GM21786 (cell line): ENCODE results near the gene KCNC4.

ENCODE experiments used
- ATAC-seq: cut with Tn5 transposase; IDR thresholded peaks from one replicate; pipeline ENCODE4 v1.9.1; 2021; ENCODE audit not compliant: unreplicated experiment

KCNC4 gene

DNA sequence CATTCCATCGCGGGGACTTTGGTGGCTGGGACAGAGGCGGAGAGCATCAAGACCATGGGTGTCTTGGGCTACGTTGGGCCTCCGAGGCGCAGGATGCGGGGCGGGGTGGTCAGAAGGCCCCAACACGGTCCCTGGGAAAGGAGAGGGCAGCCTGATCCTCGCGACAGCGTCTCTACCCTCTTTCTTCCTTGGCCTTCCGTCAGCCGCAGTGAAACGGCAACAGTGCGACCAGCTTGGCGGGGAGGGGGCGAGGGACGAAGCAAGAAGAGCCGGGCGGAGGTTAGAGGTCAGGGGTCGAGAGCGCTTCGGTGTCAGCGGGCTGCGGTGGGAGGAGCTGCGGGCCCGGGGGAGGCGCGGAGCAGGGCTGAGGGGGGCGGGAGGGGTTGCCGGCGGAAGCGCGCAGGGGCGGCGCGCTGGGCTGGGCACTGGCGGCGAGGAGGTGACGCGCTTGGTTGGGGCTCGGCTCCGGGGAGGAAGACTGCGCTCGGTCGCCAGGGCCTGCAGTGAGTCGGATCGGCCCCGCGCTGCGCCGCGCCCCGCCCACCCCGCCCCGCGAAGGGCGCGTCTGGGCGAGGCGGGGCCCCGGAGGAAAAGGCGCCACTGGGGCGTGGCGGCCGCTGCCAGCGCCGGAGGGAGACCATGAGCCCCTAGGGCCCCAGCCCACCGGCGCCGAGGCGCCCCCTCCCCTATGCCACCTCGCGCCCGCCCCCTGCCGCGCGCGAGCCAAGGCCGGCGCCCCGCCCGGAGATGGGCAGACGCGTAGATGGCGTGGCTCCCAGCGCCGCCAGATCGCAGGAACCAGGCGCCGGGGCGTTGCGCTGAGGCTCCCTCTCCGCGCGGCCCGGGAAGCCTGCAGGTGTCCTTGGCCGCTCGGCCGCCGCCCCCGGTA, at the start of gene KCNC4:
Gene KCNC4 (plus strand): TSS at position 600 of the 889 bp plus-strand sequence. CDS start 1,186 bp downstream, outside the sequence.
- ATAC-seq = peak; percentile 84

DNA sequence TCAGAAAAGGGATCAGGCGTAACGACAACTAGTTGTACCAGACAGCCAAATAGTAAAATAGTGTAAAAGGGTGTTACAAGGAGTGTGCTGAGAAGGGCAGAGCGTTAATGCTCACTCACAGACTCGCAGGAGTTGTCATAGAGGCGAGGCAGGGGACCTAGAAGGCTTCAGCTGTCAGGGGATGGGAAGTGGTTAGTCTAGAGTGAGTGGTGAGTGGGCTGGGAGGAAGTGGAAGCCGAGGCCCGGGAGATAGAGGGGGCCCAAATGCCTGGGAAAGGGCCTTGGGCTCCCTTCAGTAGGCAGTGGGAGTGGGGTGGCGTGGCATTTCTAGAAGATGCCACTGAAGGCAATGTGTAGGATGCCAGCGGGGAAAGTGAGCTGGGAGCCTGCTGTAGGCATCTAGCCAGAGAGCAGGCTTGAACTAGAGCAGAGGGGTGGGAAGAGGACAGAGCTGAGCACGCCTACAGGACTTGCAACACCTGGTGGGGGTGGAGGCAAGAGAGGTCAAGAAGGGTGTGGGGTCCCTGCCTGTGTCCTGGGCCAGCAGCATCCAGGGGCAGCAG, 49.5 kb upstream of the KCNC4 start:
- no peak for ATAC-seq

DNA sequence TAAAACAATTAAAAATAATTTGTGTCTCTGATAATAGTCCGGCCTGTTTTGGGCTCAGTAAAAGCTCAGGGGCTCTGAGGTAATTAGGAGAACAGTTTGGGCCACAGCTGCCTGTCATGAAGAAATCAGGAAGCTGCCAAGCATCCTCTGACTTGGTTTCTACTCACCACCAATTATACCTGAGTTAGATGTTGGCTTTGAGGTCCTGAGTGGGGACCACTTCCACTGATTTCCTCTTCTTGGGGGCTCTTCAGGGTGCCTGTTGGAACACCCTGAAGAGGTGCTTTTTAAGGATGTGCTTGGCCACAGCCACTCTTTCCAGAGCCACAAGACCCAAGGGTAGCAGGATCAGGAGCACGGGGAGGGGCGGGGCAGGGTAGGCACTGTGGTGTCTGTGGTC, 48.9 kb upstream of the KCNC4 start:
- no peak for ATAC-seq

DNA sequence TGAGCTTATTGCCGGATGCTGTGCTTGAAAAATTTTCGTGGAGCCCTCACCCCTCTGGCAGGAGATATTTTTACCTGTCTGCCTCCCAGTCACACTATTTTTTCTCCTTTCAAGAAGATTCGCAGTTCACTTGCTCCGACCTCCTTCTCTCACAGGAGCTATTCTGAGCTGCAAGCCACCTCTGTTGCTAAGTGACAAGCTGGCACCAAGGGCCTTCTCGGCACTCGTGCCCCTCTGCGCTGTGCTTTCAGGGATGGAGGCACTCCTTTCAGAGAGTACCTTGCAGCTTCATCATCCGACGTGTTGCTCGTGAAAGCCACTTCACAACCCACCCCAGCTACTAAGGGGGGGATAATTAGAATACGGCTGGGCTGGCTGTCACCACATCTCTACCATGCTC, 48.3 kb upstream of the KCNC4 start:
- ATAC-seq = no peak

DNA sequence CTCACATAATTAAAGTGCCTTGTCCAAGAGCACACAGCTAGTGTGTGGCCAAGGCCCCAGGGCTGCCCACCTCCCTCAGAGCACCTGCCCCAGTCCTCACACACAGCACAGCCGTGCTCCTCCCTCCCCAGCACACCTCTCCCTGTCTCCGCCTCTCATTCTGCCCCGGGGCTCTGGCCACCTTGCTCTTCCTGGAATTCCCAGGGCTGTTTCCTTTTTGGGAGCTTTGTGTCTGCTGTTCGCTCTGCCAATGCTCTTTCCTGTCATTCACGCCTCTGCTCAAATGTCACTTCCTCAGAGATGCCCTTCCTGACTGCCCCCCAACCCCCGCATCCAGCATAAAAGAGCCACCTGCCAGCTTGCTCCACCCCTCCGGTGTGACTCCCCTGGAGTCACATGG, 46.5 kb upstream of the KCNC4 start:
- ATAC-seq = no peak

DNA sequence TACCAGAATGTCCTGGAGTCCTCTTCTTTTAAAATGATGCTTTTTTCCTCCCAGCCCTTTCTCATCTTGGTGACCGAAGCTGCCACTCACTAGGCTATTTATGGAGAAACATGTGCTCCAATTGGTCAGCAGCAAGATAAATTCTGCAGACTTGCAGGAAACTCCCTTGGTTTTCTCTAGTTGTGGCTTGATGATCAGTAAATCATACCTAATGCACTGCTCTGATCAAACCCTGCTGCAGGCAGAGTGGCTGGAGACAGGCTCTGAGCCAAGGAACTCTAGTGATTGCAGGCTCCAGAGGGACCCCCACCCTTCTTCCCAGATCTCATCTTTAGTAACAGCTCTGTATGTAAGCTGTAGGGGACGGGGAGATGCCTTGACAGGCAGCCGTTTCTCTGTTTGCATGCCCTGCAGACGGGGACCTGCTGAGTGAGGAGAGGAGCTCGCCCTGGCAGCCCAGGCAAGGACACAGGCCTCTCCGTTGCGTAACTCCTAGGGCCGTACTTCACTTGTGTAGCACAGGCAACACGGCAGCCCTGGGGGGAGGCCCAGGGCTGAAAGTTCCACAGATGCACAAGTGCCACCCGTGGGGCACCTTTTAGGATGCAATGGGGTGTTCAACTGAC, 45.3 kb upstream of the KCNC4 start:
- no peak for ATAC-seq

DNA sequence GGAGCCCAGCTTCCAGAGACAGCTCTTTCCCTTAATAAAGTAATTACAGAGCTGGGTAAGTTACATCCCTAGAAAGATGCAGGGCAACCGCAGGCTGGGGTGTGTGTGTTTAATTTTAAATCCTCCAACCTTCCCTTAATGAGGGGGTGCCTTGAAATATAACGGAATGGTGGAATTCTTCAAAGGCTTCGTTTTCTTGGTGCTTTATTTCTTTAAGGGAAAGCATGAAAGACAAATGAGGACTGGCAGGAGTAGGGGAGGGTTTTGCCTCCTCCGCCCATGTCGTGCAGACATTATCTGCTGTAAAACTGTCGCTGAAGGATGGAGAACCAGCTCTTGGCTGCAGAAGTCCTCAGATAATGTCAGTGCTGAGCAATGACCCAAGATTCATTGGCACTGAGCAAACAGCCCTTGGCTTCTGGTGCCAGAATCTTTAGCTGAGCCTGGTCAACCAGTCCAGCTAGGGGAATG, 44.3 kb upstream of the KCNC4 start:
- no peak for ATAC-seq

DNA sequence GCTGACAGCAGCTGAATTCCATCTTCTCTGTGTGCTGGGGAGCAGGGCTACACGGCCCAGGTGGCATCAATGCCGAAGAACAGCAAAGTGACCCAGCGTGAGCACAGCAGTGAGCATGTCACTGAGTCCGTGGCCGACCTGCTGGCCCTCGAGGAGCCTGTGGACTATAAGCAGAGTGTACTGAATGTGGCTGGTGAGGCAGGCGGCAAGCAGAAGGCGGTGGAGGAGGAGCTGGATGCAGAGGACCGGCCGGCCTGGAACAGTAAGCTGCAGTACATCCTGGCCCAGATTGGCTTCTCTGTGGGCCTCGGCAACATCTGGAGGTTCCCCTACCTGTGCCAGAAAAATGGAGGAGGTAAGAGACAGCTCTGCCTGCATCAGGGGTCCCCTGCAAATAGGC, 43.3 kb upstream of the KCNC4 start:
- ATAC-seq = no peak

DNA sequence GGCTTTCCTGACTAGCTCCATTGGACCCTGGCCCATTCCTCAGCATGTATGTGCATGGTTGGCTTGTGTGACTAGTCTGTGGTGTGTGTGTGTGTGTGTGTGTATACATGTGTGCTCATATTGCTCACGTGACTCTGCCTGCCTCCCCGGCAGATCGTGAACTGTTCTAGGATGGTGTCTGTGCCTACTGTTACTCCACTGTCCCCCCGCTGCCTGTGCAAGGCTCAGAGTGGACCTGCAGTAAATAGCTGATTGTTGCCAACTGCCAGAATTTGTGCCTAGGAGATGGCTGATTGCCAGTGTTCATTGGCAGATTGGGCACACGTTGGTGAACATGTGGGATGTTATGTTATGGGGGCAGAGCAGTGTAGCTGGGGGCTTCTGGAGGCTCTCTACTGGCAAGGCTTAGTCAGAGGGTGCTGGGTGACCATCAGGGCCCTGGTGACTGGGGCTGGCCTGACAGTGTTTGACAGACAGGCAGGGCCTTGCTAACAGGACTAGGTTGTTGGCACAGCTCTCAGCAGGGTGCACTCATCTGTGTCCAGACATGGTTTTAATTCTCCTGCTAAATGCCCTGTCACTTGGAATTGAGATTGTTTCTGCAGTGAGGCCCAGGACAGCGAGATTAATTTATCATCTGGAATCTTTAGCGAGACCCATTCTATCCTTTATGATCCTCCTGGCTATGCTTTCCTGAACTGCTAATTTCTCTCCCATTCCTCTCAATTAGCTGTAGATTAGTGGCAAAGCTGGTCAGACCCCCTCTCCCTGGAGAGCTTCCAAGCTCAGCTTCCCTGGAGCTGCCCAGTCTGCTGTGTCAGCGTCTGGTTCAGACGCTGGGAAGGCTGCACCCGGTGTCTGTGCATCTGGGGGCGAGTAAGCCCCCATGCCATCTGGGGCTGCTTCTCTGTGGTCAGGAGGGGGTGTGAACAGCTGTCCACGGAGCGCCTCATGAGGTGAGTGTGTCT, 39.1 kb upstream of the KCNC4 start:
- no peak for ATAC-seq

DNA sequence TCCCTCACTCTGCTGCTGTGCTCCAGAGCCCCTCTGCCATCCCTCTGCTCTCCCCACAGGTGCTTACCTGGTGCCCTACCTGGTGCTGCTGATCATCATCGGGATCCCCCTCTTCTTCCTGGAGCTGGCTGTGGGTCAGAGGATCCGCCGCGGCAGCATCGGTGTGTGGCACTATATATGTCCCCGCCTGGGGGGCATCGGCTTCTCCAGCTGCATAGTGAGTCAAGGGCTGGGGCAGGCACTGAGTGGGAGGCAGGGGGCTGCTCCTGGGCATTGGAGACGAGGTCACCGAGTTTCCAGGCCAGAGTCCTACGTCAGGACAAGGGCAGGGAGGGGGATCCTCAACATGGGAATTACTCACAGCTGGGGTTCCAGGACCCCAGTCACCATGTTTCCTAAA, 38.1 kb upstream of the KCNC4 start:
- no peak for ATAC-seq

DNA sequence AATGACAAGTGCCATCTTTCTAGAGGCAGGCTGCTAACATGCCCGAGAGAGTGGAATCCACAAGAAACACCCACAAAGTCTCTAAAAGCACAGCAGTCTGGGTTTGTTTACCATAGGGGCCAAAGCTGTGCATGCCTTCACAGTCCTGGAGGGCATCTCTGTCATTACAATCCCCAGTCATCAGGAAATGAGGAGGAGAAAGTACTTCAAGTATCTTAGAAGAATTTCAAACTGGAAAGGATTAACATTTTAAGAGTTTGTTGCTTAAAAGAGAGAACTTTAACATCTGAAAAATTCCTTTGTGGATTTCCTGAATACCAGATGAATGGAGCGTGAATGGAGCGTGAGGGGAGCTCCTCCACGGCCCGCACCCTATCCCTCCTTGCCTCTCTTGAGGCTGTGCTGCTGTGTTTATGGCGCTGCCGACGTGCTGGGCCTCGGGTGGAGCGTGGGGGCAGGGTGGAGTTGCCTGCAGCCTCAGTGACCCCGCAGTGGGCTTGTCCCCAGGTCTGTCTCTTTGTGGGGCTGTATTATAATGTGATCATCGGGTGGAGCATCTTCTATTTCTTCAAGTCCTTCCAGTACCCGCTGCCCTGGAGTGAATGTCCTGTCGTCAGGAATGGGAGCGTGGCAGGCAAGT, 36.5 kb upstream of the KCNC4 start:
- no peak for ATAC-seq

DNA sequence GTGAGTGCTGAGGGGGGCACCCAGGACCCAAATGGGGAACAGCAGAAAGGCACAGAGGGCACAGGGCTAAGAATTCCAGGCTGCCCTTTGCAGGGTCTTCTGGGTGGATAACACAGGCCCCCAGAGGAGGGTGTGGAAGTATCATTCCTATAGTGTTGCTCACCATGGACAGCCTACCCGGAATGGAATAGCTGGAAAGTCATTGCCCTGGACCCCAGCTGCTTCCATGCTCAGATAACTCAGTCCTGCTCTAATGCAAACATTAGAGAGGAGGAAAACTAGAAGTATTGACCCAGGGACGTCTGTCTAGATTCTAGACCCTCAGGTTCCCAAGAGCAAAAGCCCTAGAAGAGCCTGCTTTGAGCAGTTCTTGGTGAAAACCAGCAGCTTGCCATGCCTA, 35.2 kb upstream of the KCNC4 start:
- no peak for ATAC-seq

DNA sequence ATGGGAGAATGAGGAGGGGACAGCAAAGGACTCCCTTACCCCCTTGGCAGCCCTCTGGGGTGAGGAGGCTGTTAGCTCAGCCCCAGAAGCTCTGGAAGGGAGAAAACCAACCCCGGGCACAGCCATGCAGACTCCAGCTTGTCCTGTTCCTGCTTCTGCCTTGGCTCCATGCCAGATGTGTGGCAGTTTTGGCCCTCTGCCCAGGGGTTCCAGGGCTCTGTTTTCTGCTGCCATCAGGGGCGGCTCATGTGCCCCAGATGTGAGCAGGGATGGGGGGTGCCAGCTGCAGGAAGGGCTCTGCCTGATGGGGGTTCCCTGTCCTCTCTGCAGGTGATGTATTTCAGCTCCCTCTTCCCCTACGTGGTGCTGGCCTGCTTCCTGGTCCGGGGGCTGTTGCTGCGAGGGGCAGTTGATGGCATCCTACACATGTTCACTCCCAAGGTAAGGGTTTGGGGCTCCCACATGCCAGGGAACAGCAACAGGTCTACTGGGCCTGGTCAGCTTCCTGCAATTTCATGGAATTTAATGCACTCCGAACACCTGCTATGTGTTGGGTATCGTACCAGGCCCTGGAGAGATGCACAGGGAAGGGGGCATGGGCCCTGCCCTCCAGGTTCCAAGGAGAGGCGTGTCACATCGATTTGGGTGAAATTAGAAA, 33.7 kb upstream of the KCNC4 start:
- ATAC-seq = no peak

DNA sequence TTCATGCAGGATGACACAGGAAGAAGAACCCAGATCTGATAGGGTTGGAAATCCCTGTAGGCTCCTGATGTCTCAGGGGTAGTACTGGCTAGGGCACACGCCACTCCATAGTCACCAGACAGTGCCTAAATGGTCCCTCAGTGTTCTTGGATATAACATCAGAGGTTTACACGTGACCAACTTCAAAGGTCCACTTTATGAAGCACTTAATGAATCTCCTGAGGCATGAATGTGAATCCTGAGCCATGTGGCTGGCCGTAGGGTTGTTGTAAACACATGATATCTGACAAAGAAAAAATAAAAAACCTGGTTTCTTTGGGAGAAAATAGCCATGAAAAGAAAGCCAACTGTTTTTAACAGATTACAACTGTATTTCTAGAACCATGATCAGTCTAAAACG, 32.3 kb upstream of the KCNC4 start:
- no peak for ATAC-seq

DNA sequence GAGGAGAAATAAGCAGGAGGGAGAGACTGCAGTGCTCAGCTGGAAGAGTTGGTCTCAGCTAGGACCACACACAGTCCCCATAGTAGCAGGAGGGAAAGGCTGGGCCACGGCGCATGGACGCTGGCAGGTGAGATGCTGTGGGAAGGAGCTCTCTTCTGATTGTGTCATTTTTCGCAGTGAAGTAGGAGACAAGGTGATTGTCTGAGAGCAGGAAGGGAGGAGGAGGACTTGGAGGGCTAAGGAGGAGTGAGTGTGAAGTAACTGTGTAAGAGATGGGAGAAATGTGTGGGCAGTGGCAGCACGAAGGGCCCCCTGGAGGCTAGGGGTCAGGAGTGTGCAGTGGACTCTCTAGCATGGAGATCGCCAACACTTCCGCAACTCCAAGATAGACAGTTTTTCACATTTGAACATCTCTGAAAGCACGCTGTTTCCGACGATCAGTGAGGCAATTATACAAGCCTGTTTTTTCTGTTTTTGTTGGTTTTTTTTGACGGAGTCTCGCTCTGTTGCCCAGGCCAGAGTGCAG, 26.4 kb upstream of the KCNC4 start:
- ATAC-seq = no peak

DNA sequence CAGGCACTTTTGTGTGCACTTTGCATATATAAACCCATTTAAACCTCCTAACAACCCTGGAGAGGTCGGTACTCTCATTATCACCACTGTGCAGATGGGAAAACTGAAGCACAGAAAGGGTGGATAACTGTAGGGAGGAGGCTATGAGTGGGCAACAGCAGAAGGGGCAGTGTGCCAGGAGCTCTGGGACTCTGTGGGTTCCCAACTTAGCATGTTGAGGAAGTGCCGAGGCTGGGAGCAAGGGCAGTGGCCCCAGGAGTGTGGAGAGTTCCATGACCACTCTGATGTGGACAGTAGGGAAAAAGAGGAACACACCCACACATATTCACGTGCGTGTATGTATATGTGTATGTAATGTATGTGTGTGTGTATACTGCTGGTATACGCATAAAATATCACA, 25.7 kb upstream of the KCNC4 start:
- ATAC-seq = no peak

DNA sequence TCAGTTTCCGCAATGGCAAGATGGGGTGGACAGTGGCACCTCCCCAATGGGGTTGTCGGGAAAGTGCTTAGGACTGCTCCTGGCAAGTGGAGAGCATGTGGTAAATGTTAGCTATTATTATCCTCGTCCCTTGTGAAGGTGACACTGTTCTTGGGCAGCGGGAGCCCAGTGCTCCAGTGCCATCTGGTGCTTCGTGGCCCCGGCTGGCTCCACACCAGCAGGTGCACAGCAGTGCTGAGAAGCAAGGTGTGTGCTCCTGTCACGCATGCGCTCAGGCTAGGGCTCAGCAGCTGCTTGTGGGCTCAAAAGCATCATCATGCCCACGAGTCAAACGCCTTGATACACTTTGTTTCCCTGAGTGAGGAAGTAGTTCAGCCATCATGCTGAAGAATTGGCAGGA, 24.9 kb upstream of the KCNC4 start:
- no peak for ATAC-seq

DNA sequence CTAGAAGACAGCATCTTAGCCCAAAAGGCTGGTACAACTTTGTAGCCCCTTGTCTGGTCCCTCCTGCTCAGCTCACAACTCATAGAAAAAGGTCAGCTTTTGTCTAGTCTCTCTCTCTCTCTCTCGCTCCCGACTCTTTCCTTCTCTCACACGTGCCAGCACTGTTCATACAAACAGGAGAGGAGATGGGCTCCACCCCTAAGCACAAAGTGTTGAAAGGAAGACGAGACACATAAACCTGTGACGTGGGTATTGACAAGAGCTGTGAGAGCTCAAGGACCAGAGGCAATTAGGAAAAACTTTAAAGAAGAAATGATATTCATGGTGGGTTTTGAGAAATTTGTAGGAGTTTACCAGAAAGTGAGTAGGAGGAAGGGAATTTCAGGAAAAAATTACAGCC, 23.6 kb upstream of the KCNC4 start:
- no peak for ATAC-seq

DNA sequence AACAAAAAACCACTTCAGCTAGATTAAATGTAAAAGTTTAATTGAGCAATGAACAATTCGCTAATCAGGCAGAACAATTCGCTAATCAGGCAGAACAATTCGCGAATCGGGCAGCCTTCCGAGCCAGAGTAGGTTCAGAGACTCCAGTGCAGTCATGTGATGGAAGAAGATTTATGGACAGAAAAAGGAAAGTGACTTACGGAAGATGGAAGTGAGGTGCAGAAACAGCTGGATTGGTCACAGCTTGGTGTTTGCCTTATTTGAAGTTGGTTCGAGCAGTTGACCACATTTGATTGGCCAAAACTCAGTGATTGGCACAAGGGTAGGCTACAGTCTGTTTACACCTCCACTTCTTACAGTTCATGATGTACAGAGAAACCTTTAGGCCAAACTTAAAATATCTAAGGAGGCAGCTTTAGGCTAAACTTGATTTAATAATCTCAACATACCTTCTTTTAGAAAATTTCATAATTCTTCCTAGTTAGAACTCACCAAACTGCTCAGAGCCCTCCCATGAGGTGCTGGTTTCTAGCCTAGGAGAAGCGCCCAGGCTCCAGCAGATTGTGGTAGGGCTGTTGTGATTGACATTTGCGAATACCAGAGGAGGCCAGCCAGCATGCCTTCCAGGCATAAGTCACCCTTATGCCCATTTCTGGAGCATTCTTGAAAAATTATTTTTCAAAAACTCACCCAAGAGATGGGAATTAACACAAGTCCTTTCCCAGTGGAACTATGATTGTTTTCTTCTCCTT, 22.8 kb upstream of the KCNC4 start:
- ATAC-seq = no peak
